ENCODE measurements around the gene CDC37L1.

DNA sequence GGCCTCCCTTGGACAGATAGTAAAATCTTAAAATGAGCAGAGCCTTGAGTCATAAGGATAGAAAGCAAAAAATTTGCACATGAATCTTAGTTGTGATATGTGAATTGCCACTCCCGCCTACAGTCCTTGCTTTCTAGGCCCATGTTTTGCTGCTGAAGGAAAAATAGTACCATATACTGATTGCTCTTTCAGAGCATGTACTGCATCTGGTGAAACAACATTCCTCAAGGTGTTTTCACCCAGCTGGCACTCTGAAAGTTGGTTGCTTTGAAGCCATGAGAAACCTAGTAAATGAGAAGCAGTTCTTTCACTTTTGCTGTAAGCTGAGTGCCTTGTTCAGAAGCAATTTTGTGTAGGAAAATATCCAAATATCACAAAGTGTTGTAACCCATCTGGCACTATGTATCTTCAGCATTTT is 10.3 kb downstream of the CDC37L1 start:
- TF ChIP-seq, protein P1, sequence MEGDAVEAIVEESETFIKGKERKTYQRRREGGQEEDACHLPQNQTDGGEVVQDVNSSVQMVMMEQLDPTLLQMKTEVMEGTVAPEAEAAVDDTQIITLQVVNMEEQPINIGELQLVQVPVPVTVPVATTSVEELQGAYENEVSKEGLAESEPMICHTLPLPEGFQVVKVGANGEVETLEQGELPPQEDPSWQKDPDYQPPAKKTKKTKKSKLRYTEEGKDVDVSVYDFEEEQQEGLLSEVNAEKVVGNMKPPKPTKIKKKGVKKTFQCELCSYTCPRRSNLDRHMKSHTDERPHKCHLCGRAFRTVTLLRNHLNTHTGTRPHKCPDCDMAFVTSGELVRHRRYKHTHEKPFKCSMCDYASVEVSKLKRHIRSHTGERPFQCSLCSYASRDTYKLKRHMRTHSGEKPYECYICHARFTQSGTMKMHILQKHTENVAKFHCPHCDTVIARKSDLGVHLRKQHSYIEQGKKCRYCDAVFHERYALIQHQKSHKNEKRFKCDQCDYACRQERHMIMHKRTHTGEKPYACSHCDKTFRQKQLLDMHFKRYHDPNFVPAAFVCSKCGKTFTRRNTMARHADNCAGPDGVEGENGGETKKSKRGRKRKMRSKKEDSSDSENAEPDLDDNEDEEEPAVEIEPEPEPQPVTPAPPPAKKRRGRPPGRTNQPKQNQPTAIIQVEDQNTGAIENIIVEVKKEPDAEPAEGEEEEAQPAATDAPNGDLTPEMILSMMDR (IDR thresholded peaks at IDR 0.05) = no peak
- TF ChIP-seq POLR2A (IDR thresholded peaks at IDR 0.05) = no peak
